Left lung (tissue), 10 donors: ENCODE results near the gene CCSER2. TPM values are rescaled to one million over a fixed set of nuclear protein-coding genes. Genes with fewer than 3 reads are reported as not detected.
"Not testable (repeated sequence)": the region's sequence is repeated elsewhere in the genome, so short reads cannot be mapped to it uniquely, and the experiment has no call there.

Experiments used
- ATAC-seq: fragments of 200-7000 bp; cut with Tn5 transposase; one replicate; pipeline ENCODE4 v1.9.1; 2020; ENCODE audit warnings: moderate library complexity
- DNase-seq, 4 donors: peaks; one replicate each; pipeline ENCODE4 v3.0.0-alpha.2; 2013 to 2020
- H3K27ac ChIP-seq, 2 donors: fragments of 200-600 bp; sonication (generic) in 1 of 2; one replicate each; pipeline versions ENCODE4 v1.5.0 to v1.8.0; 2020 to 2021
- H3K27me3 ChIP-seq, 2 donors: fragments of 200-600 bp; sonication (generic) in 1 of 2; one replicate each; pipeline versions ENCODE4 v1.5.0 to v1.8.0; 2020 to 2021
- H3K36me3 ChIP-seq, 2 donors: fragments of 200-600 bp; sonication (generic) in 1 of 2; one replicate each; pipeline versions ENCODE4 v1.5.0 to v1.8.0; 2020 to 2021
- H3K4me1 ChIP-seq, 2 donors: fragments of 200-600 bp; one replicate each; pipeline ENCODE4 v1.8.0; 2021
- H3K4me3 ChIP-seq, 2 donors: fragments of 200-600 bp; sonication (generic) in 1 of 2; one replicate each; pipeline versions ENCODE4 v1.5.0 to v1.8.0; 2020 to 2021; ENCODE audit warnings: mild to moderate bottlenecking in 1 of 2
- H3K9me3 ChIP-seq, 2 donors: fragments of 200-600 bp; sonication (generic) in 1 of 2; one replicate each; pipeline versions ENCODE4 v1.5.0 to v1.8.0; 2020 to 2021
- intact Hi-C, 2 donors: fragments of 100-400 bp; cut with DNase I; formaldehyde crosslinking; loops; one replicate each; pipeline versions ENCODE4 v1.11.2 to v1.14.2; 2022
- polyA plus RNA-seq, 6 donors: library from polyadenylated mRNA; unstranded; fragments of 120-200 nt; gene quantifications; one replicate each; pipeline ENCODE4 v1.2.1, GENCODE V29; 2013; ENCODE audit not compliant: insufficient read length in 6 of 6
- total RNA-seq, 2 donors: library from RNA; stranded (reverse); fragmentation: NEBNext Ultra II Directional; extraction: Animal tissue kit (Norgen Biotek cat#: 25700); gene quantifications; one replicate each; pipeline ENCODE4 v1.2.1, GENCODE V29; 2021
- TF ChIP-seq, protein P1 (sequence below), 2 donors: fragments of 200-600 bp; sonication (generic) in 1 of 2; IDR thresholded peaks; one replicate each; pipeline versions ENCODE4 v1.5.0 to v1.8.0; 2021; ENCODE audit warnings: antibody characterized with exemption in 2 of 2
- donor health status: DM: no; HTN: yes; CAD: no.
- donor health status: DM: no; HTN: no; CAD: no.

CCSER2 gene
- total and polyA plus RNA-seq, 8 donors, result 32.7 to 65.5 (median 37.9) TPM

DNA sequence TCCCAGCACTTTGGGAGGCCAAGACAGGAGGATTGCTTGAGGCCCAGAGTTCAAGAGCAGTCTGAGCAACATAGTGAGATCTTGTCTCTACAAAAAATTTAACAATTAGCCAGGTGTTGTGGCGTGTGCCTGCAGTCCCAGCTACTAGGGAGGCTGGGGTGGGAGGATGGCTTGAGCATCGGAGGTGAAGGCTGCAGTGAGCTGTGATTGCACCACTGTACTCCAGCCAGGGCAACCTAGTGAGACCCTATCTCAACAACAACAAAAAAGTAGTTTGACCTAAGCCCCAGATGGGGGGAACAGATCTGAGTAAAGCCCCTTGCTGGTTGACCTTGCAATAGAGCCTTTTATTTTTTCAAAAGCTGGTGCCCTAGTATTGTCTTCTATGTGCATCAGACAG lies 15.6 kb upstream of the CCSER2 start:
- H3K4me3 ChIP-seq, result no peak overlapping the region
- DNase-seq (no peak), ATAC-seq (no peak)
- peaks cover 0 to 12% of the 10 kb centered on the region in 2 donors for H3K4me1 ChIP-seq
- intact Hi-C loops, result no loop called here
- no peaks in the 10 kb centered on the region for H3K36me3 ChIP-seq
- H3K27ac ChIP-seq, result no peak overlapping the region
- H3K9me3 ChIP-seq, result no peaks in the 10 kb centered on the region
- H3K27me3 ChIP-seq, result no peaks in the 10 kb centered on the region
- TF ChIP-seq, protein P1, sequence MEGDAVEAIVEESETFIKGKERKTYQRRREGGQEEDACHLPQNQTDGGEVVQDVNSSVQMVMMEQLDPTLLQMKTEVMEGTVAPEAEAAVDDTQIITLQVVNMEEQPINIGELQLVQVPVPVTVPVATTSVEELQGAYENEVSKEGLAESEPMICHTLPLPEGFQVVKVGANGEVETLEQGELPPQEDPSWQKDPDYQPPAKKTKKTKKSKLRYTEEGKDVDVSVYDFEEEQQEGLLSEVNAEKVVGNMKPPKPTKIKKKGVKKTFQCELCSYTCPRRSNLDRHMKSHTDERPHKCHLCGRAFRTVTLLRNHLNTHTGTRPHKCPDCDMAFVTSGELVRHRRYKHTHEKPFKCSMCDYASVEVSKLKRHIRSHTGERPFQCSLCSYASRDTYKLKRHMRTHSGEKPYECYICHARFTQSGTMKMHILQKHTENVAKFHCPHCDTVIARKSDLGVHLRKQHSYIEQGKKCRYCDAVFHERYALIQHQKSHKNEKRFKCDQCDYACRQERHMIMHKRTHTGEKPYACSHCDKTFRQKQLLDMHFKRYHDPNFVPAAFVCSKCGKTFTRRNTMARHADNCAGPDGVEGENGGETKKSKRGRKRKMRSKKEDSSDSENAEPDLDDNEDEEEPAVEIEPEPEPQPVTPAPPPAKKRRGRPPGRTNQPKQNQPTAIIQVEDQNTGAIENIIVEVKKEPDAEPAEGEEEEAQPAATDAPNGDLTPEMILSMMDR (IDR thresholded peaks at IDR 0.05), result no peak

DNA sequence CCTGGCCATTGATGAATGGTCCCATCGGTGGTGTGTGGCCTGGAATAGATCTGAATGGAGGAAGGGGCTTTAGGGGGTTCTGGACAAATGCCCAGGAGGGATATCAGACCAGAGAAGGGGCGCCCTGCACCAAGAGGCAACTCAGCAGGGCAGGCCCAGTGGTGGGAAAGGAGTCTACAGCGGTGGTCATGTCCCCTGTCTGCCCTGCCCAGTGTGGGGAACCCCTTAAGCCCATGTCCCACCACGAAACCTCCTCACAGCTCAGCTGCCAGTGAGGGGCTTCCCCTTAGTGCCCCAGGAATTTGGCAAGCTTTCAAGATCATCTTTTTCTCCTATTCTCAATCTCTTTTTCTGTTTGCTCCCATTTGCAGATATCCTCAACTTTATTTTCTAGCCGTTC lies 14.1 kb upstream of the CCSER2 start:
- Histone ChIP-seq H3K9me3 (no peaks in the 10 kb centered on the region), H3K36me3 (no peaks in the 10 kb centered on the region), H3K27me3 (no peaks in the 10 kb centered on the region), H3K4me3 (no peak overlapping the region), H3K4me1 (peaks cover 0 to 3% of the 10 kb centered on the region in 2 donors), H3K27ac (no peak overlapping the region)
- DNase-seq, result no peak
- TF ChIP-seq, protein P1 (IDR thresholded peaks at IDR 0.05), result no peak
- ATAC-seq, result no peak
- intact Hi-C loops, result no loop called here

DNA sequence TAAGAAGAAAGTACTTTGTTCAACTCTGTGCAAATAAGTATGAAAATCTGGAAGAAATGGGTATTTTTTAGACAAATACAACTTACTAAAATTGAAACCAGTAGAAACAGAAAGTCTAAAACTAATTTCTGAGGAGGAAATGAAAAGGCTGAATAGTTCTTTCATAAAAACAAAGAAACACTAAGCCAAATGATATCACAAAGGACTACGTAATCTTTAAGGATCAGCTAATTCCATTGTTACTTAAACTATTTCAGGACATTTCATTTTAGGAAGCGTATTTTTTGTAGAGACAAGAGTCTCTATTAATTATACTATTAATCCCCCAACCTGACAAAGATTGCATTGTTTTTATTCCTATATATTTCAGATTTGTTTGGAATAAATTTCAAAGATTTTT lies 11.2 kb upstream of the CCSER2 start:
- DNase-seq (no peak), ATAC-seq (no peak)
- Histone ChIP-seq H3K36me3 (no peaks in the 10 kb centered on the region), H3K9me3 (no peaks in the 10 kb centered on the region), H3K4me3 (no peak overlapping the region), H3K4me1 (no peaks in the 10 kb centered on the region), H3K27ac (no peak overlapping the region), H3K27me3 (no peaks in the 10 kb centered on the region)
- intact Hi-C loops, result no loop called here
- TF ChIP-seq, protein P1 (IDR thresholded peaks at IDR 0.05), result no peak

DNA sequence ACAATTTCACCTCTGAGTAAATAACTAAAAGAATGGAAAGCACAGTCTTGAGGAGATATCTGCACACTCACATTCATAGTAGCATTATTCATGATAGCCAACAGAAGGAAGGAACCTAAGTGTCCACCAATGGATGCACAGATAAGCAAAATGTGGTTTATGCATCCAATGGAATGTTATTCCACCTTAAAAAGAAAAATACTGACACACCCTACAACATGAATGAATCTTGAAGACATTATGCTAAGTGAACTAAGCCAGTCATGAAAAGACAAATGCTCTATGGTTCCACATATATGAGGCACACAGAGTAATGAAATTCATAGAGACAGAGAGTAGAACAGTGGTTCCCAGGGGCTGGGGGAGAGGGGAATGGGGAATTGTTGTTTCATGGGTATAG lies 6.5 kb upstream of the CCSER2 start:
- TF ChIP-seq, protein P1 (IDR thresholded peaks at IDR 0.05), result no peak
- Histone ChIP-seq H3K9me3 (no peaks in the 10 kb centered on the region), H3K4me1 (no peaks in the 10 kb centered on the region), H3K27me3 (no peaks in the 10 kb centered on the region), H3K36me3 (no peaks in the 10 kb centered on the region), H3K4me3 (no peak overlapping the region), H3K27ac (no peak overlapping the region)
- intact Hi-C loops, result no loop called here
- ATAC-seq (no peak), DNase-seq (no peak)

DNA sequence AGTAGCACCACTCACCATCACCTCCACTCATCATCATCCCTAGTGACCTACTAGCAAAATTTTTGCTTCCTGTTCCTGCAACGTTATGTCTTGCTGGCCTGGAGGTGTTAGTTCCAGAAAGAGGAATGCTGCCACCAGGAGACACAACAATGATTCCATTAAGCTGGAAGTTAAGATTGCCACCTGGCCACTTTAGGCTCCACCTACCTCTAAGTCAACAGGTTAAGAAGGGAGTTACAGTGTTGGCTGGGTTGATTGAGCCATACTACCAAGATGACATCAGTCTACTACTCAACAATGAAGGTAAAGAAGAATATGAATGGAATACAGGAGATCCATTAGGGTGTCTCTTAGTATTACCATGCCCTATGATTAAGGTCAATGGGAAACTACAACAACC lies 4.8 kb upstream of the CCSER2 start:
- H3K4me1 ChIP-seq, H3K27me3 ChIP-seq, H3K27ac ChIP-seq, H3K9me3 ChIP-seq, intact Hi-C loops, H3K4me3 ChIP-seq, ATAC-seq, DNase-seq, H3K36me3 ChIP-seq: not testable (repeated sequence)

DNA sequence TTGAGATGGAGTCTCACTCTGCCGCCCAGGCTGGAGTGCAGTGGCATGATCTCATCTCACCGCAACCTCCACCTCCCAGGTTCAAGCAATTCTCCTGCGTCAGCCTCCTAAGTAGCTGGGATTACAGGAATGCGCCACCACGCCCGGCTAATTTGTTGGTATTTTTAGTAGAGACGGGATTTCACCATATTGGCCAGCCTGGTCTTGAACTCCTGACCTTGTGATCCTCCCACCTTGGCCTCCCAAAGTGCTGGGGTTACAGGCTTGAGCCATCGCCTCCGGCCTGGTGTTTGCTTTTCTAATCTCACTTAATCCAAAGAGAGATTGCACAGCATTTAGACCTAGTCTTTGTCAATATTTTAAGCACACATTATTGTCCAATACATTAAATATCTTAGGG lies 1.4 kb upstream of the CCSER2 start:
- H3K27ac ChIP-seq, H3K4me3 ChIP-seq, intact Hi-C loops, ATAC-seq, H3K27me3 ChIP-seq, H3K9me3 ChIP-seq, H3K36me3 ChIP-seq, DNase-seq: not testable (repeated sequence)
- peaks cover 10 to 33% of the 10 kb centered on the region in 2 donors for H3K4me1 ChIP-seq
